Activated CD8-positive, alpha-beta memory T cell treated with anti-CD3 and anti-CD28 coated beads for 48 hours (primary cell): ENCODE measurements around the gene RUFY3.
"Not testable (repeated sequence)": the region's sequence is repeated elsewhere in the genome, so short reads cannot be mapped to it uniquely, and the experiment has no call there.

Source experiments
- DNase-seq, 3 experiments: peaks; one replicate each; pipeline ENCODE4 v3.0.0-alpha.2; 2020; ENCODE audit warnings: low read depth in 2 of 3, low spot score in 2 of 3

Gene RUFY3

GRCh38 chr4:70734971-70735370, 13.2 kb downstream of the RUFY3 start:
- DNase-seq = no peak

- DNase-seq = not testable (repeated sequence)
Observed at GRCh38 chr4:70735915-70736314, 14.2 kb downstream of the RUFY3 start.

- DNase-seq = no peak
Observed at GRCh38 chr4:70737006-70737405, 15.2 kb downstream of the RUFY3 start.

- DNase-seq = no peak
Observed at GRCh38 chr4:70737409-70737808, 15.6 kb downstream of the RUFY3 start.

GRCh38 chr4:70739496-70740337, 18.0 kb downstream of the RUFY3 start:
- no peak for DNase-seq

GRCh38 chr4:70741867-70742658, 20.3 kb downstream of the RUFY3 start:
- no peak for DNase-seq

- no peak for DNase-seq
Observed at GRCh38 chr4:70743731-70744130, 22.0 kb downstream of the RUFY3 start.

- DNase-seq = no peak
Observed at GRCh38 chr4:70746179-70746839, 24.5 kb downstream of the RUFY3 start.

- DNase-seq = no peak
Observed at GRCh38 chr4:70747874-70748273, 26.1 kb downstream of the RUFY3 start.

GRCh38 chr4:70749313-70749712, 27.5 kb downstream of the RUFY3 start:
- DNase-seq = no peak

GRCh38 chr4:70752236-70752635, 30.5 kb downstream of the RUFY3 start:
- no peak for DNase-seq

GRCh38 chr4:70753630-70754029, 31.9 kb downstream of the RUFY3 start:
- no peak for DNase-seq

- no peak for DNase-seq
Observed at GRCh38 chr4:70754470-70754869, 32.7 kb downstream of the RUFY3 start.

GRCh38 chr4:70754990-70755688, 33.4 kb downstream of the RUFY3 start:
- no peak for DNase-seq

GRCh38 chr4:70759126-70759525, 37.4 kb downstream of the RUFY3 start:
- DNase-seq = no peak

- no peak for DNase-seq
Observed at GRCh38 chr4:70759627-70760026, 37.9 kb downstream of the RUFY3 start.

- DNase-seq = no peak
Observed at GRCh38 chr4:70760662-70761061, 38.9 kb downstream of the RUFY3 start.

GRCh38 chr4:70761276-70761816, 39.6 kb downstream of the RUFY3 start:
- DNase-seq = no peak

- no peak for DNase-seq
Observed at GRCh38 chr4:70765368-70765767, 43.6 kb downstream of the RUFY3 start.

GRCh38 chr4:70768301-70768948, 46.7 kb downstream of the RUFY3 start:
- DNase-seq = no peak
